ENCODE data around the gene PIPOX.

The PIPOX gene

DNA sequence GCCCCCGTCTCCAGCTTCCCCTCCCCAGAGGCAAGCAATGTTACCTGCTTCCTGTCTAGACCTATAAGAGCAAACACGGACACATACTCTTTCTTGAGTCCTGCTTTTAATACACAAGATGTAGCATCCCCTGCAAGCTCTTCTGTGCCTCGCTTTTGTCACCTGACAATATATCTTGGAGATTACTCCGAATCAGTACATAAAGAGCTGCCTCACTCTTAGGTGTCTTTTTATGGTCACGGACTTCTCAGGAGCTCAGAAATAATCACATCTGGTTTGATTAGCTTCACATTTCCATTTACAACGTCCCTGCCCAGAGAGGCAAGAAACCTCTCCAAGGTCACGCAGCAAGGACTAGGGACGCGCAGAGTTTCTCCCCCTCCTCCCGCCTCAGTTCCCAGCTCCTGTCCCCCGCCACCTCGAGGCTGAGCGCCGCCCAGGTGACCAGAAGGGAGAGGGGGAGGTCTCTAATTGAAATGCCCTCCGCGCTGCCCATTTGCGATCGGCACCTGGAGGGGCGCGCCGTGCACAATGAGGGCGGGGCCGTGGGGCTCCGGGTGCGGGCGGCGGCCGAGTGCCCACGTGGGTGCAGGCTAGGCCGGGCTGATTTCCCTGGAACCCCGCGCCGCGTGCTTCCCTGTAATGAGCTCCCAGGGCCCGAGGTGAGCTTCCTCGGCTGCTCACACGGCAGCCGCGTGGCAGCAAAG lies 23.3 kb upstream of the PIPOX start:
- no peak for DNase-seq

DNA sequence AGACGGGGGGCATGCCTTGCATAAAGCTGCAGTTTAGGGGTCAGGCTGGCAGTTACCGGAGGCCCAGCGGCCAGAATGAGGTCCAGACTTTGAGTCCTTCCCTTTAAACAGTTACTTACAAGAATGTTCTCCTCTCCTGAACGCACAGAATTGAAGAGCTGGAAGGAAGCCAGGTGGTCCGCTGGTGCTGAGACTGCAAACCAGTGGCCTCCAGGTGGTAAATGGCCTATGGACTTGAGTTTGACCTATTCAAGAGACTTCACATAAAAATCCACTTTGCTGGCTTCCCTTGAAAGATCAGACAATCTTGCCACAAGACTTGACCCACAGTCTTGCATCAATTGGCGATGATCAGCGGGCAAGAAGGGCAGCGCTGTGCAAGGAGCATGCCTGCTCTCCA lies 22.4 kb upstream of the PIPOX start:
- no peak for DNase-seq

DNA sequence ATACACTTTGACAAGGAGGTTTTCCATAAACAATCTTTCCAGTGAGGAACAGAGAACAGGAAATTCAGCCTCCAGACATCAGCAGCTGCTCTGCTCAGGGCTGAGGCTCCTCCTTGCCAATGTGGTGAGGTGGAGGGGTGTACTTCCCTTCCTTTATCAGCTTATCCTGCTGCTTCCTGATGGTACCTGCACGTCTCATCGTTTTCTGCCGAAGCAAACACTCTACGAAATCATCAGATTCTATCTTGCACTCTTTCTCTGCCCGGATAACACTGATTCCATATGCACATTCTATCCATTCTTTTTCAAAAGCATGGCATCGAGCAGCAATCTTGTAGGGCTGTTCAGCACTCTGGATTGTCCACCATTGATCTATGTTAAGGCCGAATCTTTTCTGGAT lies 21.7 kb upstream of the PIPOX start:
- DNase-seq, result no peak

DNA sequence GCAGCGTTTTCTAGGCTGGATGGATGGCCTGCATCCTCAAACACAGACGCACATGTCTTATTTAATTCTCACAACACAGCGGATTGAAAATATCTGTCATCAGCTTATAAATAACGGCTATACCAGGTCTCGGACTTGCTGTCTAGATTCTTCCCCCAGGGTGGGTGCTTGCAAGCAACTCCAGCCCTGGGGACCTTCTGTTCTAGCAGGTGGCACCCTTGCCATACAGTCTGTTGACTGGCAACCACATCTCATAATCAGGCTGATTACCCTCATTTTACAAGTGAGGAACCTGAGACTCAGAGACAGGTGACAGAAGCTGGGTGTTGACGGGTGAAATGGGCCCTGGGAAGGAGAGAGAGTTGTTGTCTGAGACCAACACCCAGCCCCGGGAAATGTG lies 20.9 kb upstream of the PIPOX start:
- no peak for DNase-seq

DNA sequence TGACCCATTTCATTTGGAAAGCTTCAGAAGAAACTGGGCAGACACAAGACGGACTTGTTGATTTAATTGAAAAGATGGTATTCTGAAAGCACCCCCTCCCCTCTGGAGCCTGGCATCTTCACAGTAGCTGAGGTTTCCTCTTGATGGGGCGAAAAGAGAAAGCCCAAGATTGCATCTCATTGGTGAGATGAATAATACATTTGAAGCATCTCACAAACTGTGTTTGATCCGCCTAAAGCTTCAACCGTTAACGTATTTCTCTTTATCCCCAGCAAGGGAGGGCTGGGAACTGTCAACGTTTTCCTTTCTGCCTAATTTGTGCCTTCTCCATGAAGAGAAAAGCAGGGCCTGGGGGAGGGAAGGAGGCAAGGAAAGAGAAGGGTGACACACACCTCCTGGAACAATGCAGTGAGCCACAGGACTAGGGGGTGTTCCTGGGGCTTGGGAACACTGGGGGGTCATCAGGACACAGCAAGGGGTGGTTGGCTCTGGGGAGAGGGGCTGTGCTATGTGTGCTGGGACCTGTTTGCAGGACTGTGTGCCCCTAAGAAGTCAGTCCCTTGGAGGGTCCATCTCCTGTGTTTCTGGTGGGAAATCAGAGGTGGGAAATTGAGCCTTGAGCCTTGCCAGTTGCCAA lies 18.5 kb upstream of the PIPOX start:
- DNase-seq, result no peak

DNA sequence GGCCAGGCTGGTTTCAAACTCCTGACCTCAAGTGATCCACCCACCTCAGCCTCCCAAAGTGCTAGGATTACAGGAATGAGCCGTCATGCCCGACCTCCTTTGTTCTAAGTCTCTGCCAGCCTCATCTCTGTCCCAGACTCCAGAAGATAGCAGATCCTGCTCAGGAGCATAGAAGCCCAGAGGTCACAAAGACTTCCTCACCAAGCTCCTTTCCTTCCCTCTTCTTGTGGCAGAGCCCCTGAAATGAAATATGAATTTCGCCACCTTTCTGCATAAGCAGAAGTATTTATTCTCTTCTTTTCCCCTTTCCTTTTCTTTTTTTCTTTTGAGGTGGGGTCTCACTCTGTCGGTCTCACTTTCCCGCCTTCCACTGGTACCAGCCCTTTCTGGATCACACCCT lies 11.5 kb upstream of the PIPOX start:
- DNase-seq, result no peak

DNA sequence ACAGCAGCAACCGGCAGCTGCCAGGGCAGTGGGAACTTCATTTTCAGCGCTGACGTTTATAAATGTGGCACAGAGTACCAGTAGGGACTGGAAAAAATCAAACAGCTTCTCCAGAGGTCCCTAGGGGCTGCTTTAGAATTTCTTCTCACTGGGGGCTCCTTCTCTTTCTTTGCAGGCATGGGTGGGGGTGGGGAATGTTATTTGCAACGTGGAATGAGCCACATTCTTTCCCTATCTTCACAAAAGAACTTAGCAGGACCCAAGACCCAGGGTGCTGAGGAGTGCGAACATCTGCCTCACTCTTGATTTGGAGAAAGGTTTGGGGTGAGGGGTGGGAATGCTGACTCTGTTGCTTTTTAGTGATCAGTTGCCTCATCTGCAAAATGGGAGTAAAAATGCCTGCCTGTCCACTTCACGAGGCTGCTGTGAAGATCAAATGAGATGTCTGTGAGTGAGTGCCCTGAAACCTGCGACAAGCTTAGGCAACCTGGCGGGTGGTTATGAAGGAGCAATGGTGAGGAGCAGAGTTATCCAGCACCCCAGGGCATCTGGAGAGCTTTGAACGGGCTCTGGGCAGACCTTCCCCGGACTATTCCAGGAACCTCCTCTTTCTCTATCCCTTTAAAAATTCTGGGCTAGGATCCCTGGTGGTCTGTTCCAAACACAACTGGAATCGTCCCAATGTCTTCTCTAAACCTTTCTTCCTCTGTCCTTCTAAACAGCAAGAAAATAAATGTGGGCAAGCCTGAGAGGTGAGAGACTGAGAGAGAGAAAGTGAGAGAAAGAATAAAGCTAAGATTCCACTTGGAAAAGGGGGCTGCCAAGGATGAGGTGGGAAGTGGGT lies 10.7 kb upstream of the PIPOX start:
- no peak for DNase-seq

DNA sequence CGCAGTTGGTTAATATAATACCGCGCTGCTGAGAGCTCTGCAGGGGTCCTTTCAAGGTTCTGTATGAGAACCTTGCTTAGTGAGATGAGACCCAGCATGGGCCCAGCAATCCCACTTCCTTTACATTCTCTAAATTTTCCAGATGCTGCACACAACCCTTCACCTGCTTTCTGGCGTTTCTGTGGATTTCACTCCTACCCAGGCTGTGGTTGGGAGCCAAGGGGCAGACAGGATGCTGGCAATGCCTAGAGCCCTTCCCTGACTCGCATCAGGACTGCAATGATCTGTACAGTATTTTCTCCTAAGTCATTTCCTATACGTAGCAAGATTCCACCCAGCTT lies 10.1 kb upstream of the PIPOX start:
- no peak for DNase-seq

DNA sequence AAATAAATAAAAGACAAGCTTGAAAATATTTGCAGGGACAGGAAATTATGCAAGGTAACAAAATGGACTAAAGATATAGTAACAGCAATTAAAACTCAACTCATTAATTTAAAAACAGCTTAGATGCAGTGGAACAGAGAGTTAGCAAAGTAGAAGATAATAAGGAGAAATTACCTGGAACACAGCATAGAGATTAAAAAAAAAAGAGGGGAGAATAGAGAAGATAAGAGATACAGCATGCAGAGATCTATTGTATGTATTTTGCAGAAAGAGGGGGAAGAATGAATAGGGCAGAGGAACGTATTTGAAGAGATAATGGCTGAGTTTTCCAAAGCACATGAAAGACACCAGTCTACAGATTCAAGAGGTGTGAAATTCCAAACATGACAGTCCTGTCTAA lies 8.4 kb upstream of the PIPOX start:
- DNase-seq, result no peak

DNA sequence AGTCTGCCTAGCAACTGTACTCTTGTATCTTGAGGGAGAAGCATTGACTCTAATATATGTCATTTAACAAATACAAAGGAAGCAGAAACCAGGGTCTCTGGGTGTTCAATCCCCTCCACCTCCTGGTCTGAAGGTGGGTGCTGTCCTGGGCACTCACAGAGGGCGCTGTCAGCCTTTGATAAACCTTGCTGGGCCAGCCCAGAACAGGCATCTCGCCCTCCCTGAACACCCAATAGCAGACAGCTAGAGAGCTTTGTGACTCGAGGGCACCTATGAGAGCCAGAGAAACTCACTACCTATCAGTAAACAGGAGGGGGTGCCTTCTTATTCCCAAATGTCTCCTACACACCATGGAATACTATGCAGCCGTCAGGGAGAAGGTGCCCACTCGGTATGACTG lies 6.4 kb upstream of the PIPOX start:
- DNase-seq, result no peak

DNA sequence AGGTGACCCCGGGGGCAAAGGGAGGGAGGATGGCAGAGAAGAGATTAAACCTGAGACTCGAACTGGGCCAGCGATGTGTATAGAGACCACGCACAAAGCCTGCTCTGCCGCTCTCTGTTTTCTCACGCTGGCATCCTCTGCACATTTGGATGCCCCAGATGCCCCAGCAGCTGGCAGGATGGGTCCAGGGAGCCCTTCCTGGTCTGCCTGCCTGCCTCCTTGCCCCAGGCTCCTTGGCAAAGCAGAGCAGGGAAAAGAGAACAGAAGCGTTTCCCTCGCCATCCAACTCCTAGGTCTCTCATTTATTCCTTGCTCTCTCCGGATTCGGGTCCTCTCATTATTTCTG lies 5.2 kb upstream of the PIPOX start:
- DNase-seq, result no peak

DNA sequence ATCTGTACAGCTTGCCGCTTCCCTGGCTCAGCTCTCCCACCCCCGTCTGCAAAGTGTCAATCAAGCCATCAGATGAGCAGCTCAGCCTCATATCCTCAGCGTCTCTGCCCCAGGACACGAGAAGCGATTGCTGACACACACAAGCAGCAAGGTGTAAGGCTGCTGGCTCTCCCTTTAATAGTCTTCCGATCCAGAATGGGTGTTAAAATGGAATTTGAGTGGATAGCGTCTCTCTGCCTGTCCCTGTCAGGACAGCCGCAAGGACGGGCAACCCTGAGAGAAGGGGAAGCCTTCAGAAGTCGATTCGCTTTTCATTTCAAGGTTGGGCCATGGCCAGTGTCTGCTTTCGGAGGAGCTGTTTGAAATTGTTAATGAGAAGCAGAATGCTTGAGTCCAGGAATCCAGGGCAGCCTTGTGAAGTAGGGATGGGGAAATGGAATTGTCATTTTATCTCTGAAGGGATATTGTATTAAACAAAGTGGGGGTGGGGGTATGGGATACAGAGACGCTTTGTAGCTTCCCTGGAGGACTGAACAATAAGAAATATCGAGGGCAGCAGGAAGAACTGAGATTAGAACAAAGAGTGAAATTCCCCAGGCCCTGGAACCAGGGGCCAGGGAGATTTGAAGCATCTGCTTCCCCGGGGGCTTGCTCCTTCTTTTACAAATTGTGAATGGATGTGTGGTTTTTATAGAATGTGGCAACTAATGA lies 4.7 kb upstream of the PIPOX start:
- DNase-seq, result no peak

DNA sequence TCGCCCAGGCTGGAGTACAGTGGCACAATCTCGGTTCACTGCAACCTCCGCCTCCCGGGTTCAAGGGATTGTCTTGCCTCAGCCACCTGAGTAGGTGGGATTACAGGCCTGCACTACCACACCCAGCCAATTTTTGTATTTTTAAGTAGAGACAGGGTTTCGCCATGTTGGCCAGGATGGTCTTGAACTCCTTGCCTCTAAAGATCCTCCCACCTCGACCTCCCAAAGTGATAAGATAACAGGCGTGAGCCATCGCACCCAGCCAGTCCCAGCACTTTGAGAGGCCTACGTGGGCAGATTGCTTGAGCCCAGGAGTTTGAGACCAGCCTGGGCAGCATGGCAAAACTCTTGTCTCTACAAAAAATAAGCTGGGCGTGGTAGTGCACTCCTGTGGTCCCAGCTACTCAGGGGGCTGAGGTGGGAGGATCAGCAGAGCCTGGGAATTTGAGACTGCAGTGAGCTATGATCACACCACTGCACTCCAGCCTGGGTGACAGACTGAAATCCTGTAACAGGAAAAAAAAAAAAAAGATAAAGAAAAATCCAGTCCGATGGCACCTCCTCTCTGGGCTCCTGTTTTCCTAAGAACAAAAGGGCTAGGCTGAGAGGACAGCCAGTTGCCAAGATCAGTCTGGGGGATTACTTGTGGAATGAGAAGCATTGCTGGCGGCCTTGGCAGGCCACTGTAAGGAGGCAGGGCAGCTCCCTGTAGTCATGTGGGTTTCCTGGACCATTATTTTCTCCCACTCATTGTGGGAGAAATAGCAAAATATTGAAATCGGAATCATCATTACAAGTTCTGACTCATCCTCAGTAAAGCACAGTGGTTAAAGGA lies 3.0 kb upstream of the PIPOX start:
- no peak for DNase-seq

DNA sequence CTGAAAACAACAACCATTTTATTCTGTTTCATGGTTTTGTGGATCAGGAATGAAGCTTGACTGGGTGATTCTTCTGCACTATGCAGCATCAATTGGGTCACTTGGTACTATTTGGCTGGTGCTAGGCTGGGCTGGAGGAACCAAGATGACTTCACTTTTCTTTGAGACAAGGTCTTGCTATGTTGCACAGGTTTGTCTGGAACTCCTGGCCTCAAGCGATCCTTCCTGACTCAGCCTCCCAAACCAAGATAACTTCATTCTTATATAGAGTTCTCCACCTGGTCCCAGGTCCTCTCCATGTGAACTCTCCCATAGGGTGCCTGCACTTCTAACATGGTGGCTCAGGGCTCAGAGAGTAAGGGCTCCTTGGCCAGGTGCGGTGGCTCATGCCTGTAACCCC lies 1.9 kb upstream of the PIPOX start:
- no peak for DNase-seq

DNA sequence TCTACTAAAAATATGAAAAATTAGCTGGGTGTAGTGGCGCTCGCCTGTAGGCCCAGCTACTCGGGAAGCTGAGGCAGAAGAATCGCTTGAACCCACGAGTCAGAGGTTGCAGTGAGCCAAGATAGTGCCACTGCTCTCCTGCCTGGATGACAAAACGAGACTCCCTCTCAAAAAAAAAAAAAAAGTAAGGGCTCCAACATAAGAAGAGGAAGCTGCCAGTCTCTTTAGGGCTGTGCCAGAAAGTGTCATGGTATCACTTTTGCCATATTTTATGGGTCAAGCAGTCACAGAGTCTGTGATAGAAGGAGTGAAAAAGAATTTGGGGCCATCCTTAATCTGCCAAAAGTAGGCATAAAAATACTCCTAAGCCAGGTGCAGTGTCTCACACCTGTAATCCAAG lies 1.4 kb upstream of the PIPOX start:
- no peak for DNase-seq

DNA sequence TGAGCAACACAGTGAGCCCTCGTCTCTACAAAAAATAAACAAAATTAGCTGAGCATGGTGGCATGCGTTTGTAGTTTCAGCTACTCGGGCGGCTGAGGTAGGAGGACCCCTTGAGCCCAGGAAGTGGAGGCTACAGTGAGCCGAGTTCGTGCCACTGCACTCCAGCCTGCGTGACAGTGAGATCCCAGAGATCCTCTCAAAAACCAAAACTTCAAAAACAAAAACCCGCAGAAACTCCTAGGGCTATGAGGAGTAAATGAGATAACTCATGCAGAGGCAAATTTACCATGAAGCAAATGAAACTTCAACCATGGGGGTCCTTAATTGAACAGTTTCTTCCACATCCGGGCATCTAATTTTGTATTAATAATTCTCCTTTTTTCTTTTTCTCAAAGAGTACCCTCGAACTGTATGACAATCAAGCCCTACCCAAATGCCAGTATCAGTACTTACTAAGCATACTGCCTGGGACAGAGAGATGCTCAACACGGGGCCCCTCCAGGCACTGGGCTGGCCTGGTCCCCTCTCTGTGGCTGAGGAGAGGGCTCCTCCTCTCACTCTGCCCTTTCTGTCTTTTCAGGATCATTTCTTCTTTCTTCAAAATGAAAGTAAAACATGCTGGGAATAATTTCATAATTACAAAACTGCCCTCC lies 789 bp upstream of the PIPOX start:
- DNase-seq, result no peak

DNA sequence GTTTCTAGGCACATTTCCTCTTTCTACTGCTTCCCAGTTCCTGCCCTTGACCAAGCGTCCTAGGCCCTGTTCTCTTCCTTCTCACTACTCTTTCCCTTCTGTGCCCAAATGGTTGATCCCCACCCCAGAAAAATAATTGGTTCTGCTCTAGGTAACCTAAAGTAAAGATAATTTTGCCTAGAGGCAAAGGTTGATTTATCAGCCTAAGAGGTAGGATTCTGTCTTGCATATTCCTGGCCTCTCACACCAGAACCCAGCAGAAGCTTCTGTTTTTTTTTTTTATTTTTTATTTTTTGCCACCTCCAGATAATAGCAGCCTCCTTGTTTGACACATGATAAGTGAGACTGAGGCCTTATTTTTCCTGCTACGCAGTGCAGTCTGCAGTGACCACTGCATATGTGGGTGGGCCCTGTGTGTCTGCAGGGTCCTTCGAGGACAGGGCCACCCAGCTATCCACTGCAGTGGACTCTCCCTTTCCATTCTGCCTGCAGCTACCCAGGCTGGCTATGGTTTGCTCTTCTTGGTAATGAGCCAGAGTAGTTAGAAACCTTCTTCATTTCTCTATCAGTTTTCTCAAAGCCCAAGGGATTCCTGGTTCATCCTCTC lies 701 bp downstream of the PIPOX start:
- DNase-seq, result no peak

DNA sequence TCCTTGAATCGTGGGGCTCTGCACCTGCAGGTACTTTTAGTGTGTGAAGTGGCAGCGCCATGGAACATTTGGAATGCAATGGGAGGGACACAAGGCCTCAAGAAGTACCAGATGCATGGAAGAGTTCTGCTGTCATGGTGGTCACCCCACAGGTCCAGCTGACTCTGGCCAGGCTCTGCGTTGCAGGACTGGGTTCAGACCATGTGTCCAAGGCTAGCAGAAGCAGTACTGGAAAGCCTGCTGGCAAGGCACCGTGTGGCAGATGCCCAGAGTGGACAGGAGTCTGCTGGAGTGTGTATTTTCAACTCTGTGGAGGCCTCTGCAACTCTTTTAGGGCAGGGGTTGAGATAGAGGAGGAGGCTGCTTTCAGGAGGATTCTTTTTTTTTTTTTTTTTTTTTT lies 2.1 kb downstream of the PIPOX start:
- DNase-seq, result no peak

DNA sequence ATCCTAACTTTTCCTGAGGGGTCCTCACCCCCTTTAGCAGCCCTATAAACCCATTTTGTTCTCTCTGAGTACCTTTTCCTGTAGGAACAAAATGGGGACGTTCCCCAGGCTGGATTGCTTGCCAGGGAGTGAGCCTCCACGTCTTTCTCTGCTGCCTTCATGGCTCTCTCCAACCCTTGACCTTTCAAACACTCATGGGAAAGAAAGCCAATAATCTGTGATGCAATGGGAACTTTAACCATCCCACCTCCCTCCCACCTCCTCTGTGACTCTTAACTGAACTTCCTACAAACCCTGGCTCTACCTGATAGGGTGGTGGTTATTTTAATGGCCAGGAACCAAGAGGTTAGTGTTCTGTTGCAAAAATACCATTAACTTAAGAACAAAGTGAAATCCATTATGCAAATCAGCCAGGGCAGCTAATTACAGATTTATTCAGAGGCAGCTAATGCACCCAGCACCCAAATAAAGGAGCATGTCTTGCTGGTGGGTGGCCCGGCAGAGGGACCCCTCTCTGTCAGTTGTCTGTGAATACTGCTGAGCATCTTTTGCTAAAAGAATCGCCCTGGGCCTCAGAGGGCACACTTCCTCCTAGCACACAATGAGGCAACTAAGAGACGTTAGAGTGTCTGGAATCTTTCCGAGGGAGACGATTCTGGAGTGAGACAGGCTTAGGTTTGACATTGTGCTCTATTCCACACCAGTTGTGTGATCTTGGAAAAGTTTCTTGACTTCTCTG lies 3.0 kb downstream of the PIPOX start:
- no peak for DNase-seq

DNA sequence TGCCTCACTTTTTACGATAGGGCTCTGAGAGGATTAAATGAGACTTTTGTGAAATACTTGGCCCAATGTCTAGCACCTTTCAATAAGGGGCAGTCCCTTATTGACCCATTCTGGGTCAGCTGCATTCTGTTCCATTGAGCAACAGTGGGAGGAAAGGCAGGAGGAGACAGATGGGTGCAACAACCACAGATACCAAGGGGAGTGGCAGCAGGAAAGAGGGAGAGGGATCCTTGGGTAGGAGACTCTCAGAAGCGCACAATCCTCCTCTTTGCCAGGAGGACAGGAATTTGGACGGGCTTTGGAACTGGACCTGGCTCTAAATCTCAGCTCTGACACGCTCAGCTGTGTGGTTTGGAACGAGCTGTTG lies 3.5 kb downstream of the PIPOX start:
- no peak for DNase-seq
